ENCODE data around the gene HEATR5B.
A peak's percentile ranks its signal among the peaks of the same experiment; 100 is the strongest.

Gene HEATR5B
- long read RNA-seq, partial matches to known transcripts, result 8 of 23 reads
- long read RNA-seq, other reads (novel, unspliced or antisense), result 15 of 23 reads

DNA sequence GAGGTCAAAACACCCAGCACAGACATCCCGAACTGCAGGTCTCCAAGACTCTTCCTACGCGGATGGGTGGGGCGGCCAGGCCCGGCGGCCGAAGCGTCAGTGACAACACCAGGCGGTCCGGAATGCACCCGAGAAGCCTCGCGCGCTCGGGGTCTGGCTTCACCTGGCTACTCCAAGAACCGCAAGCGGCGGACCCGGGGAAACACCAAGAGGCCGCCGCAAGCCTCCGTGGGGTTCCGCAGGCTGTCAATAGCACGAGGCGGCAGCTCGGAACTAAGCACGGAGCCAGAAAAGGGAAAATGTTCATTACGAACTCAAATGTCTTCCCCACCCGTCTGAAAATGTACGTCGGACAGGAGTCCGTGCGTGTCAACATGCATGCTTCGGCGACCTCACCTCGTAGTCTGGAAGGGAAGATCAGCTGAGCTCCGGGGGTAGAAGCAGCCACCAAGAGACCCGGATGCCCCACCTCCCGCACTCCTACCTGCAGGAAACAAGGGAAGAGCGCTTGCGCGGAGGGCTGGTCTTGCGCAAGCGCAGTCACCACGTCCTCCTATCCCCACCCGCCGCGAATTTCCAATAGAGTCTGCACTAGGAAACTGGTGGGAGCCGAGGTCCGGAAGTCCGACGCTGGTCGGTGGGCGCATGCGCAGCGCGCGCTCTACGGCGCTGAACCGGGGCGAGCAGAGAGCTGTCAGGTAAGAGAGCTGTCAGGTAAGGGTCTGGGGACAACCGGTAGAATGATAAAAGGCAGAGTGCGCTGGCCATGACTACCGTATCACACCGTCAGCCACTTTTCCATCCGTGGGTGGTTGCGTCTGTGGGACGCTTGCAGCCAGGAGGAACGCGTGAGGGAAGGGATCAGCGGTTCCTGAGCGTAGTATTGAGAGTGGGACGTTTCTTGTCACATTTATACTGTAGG is at the start of gene HEATR5B, which contains the start of gene GPATCH11:
TSS of gene HEATR5B (minus strand) at position 500 of the 922 bp plus-strand sequence. CDS start 958 bp downstream, outside the sequence.
TSS of gene GPATCH11 (plus strand) at position 646 of the 922 bp plus-strand sequence. CDS start 3,864 bp downstream, outside the sequence.
- H3K4me3 ChIP-seq (replicated peaks; ENCODE audit: insufficient read depth, low read length), result peak within 1 kb of the TSS; percentile 80
- 0 out of 2 replicates have a peak, but pooled peaks have one; percentile 1 for TF ChIP-seq SPI1 (IDR thresholded peaks at IDR 0.05; ENCODE audit: borderline replicate concordance, low read depth)
- TF ChIP-seq, protein P1, sequence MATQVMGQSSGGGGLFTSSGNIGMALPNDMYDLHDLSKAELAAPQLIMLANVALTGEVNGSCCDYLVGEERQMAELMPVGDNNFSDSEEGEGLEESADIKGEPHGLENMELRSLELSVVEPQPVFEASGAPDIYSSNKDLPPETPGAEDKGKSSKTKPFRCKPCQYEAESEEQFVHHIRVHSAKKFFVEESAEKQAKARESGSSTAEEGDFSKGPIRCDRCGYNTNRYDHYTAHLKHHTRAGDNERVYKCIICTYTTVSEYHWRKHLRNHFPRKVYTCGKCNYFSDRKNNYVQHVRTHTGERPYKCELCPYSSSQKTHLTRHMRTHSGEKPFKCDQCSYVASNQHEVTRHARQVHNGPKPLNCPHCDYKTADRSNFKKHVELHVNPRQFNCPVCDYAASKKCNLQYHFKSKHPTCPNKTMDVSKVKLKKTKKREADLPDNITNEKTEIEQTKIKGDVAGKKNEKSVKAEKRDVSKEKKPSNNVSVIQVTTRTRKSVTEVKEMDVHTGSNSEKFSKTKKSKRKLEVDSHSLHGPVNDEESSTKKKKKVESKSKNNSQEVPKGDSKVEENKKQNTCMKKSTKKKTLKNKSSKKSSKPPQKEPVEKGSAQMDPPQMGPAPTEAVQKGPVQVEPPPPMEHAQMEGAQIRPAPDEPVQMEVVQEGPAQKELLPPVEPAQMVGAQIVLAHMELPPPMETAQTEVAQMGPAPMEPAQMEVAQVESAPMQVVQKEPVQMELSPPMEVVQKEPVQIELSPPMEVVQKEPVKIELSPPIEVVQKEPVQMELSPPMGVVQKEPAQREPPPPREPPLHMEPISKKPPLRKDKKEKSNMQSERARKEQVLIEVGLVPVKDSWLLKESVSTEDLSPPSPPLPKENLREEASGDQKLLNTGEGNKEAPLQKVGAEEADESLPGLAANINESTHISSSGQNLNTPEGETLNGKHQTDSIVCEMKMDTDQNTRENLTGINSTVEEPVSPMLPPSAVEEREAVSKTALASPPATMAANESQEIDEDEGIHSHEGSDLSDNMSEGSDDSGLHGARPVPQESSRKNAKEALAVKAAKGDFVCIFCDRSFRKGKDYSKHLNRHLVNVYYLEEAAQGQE (IDR thresholded peaks at IDR 0.05; ENCODE audit: insufficient replicate concordance, low read depth), result no peak
- TF ChIP-seq POLR2AphosphoS5 (IDR thresholded peaks at IDR 0.05; ENCODE audit: low read depth), result peak; percentile 63
- TF ChIP-seq, protein P2, sequence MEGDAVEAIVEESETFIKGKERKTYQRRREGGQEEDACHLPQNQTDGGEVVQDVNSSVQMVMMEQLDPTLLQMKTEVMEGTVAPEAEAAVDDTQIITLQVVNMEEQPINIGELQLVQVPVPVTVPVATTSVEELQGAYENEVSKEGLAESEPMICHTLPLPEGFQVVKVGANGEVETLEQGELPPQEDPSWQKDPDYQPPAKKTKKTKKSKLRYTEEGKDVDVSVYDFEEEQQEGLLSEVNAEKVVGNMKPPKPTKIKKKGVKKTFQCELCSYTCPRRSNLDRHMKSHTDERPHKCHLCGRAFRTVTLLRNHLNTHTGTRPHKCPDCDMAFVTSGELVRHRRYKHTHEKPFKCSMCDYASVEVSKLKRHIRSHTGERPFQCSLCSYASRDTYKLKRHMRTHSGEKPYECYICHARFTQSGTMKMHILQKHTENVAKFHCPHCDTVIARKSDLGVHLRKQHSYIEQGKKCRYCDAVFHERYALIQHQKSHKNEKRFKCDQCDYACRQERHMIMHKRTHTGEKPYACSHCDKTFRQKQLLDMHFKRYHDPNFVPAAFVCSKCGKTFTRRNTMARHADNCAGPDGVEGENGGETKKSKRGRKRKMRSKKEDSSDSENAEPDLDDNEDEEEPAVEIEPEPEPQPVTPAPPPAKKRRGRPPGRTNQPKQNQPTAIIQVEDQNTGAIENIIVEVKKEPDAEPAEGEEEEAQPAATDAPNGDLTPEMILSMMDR (IDR thresholded peaks at IDR 0.05; ENCODE audit: insufficient read depth, low read length), result no peak
- no peaks in the 10 kb centered on the region for H3K27me3 ChIP-seq (ENCODE audit: insufficient read depth, poor library complexity, severe bottlenecking)
- H3K27ac ChIP-seq (replicated peaks), result peak within 1 kb of the TSS; percentile 69
- DNase-seq (ENCODE audit: low read depth in 1 of 2, low spot score in 1 of 2), result peak; percentile 93 to 95

DNA sequence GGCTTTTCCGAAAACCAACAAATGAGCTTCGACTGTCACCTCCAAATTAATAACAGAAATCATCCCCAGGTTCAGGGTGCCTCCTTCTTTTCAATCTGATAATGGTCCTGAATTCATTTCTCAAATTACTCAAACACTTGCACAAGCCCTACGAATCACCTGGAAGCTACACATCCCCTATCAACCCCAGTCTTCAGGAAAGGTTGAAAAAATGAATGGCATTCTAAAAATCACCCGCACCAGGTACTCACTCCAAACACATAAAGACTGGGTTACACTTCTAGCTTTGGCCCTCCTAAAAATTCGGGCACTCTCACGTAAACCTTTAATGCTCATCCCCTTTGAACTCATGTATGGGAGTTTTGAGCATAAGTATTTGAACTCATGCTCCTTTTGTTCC is 48.7 kb upstream of the HEATR5B start:
- TF ChIP-seq GABPA (IDR thresholded peaks at IDR 0.05; ENCODE audit: low read depth) (no peak), SPI1 (IDR thresholded peaks at IDR 0.05; ENCODE audit: borderline replicate concordance, low read depth) (no peak)
- no peak overlapping the region for H3K27ac ChIP-seq (replicated peaks)
- no peaks in the 10 kb centered on the region for H3K27me3 ChIP-seq (ENCODE audit: insufficient read depth, poor library complexity, severe bottlenecking)
- no peak overlapping the region for H3K4me3 ChIP-seq (replicated peaks; ENCODE audit: insufficient read depth, low read length)
- DNase-seq (ENCODE audit: low read depth in 1 of 2, low spot score in 1 of 2), result no peak

DNA sequence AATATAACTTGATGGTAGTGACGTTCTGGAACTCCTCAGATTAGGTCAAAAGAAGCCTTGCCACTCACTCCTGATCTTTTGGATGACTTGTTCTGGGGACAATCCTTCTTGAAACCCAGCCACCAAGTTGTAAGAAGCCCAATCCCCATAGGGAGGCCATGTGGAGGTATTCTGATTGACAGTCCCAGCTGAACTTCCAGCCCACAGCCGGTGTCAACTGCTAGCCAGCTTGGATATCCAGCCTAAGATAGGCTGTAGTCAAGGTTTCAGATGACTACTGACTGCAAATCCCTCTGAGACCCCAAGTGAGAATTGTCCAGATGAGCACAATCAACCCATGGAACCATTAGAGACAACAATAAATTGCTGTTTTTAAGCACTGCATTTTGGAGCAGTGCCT is 41.2 kb upstream of the HEATR5B start:
- no peak for DNase-seq (ENCODE audit: low read depth in 1 of 2, low spot score in 1 of 2)
- Histone ChIP-seq H3K27ac (replicated peaks) (no peak overlapping the region), H3K4me3 (replicated peaks; ENCODE audit: insufficient read depth, low read length) (no peak overlapping the region), H3K27me3 (ENCODE audit: insufficient read depth, poor library complexity, severe bottlenecking) (no peaks in the 10 kb centered on the region)
- no peak for TF ChIP-seq POLR2AphosphoS5 (IDR thresholded peaks at IDR 0.05; ENCODE audit: low read depth)
- no peak for TF ChIP-seq GABPA (IDR thresholded peaks at IDR 0.05; ENCODE audit: low read depth)
- TF ChIP-seq, protein P2 (IDR thresholded peaks at IDR 0.05; ENCODE audit: insufficient read depth, low read length), result no peak
- TF ChIP-seq, protein P1 (IDR thresholded peaks at IDR 0.05; ENCODE audit: insufficient replicate concordance, low read depth), result no peak
- TF ChIP-seq SPI1 (IDR thresholded peaks at IDR 0.05; ENCODE audit: borderline replicate concordance, low read depth), result no peak

DNA sequence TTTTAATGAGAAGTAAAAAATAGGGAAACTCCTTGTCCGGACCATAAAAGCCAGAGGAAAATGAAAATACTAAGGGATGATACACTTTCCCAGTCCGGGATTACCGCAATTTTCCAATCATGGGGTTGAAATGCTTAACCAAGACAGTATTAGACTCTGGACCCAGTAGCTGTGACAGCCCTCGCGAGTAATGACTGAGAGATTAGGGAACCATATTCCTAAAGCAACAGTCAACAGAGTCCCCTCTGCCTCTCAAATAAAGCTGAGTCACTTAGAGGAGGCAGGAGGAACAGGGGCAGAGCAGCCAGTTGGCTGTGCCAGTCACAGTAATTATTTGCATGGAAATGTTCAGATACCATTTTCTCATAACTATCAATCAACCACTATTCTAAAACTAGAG is 35.0 kb upstream of the HEATR5B start:
- H3K27me3 ChIP-seq (ENCODE audit: insufficient read depth, poor library complexity, severe bottlenecking), result no peaks in the 10 kb centered on the region

More for the DNA sequence above, 35.0 kb upstream of the HEATR5B start:
- Histone ChIP-seq H3K4me3 (replicated peaks; ENCODE audit: insufficient read depth, low read length) (no peak overlapping the region), H3K27ac (replicated peaks) (no peak overlapping the region)
- DNase-seq (ENCODE audit: low read depth in 1 of 2, low spot score in 1 of 2), result no peak
- no peak for TF ChIP-seq POLR2AphosphoS5 (IDR thresholded peaks at IDR 0.05; ENCODE audit: low read depth)
- TF ChIP-seq, protein P2 (IDR thresholded peaks at IDR 0.05; ENCODE audit: insufficient read depth, low read length), result no peak
- TF ChIP-seq, protein P1 (IDR thresholded peaks at IDR 0.05; ENCODE audit: insufficient replicate concordance, low read depth), result no peak
